Endothelial cell of umbilical vein (primary cell): ENCODE data around the gene CC2D1A. TPM values are rescaled to one million over a fixed set of nuclear protein-coding genes. Genes with fewer than 3 reads are reported as not detected.

Experiments used
- BruUV-seq: library from RNA; stranded (reverse); fragments of 400-500 nt; replicated peaks from 2 replicates; lab custom pipeline; 2021; lab: Mats Ljungman, UMichigan
- CTCF ChIA-PET: fragments of 300-600, 350-600 bp; sonication (Branson Sonifier 250); formaldehyde crosslinking; loops from one replicate; lab custom pipeline; 2021; ENCODE audit warnings: antibody characterized with exemption, inconsistent platforms; lab: Charles Lee
- POLR2A ChIA-PET: fragments of 300-600, 350-600 bp; sonication (Branson Sonifier 250); formaldehyde crosslinking; loops from one replicate; lab custom pipeline; 2021; ENCODE audit warnings: antibody characterized with exemption, inconsistent platforms; lab: Charles Lee
- DNase-seq: peaks from one replicate; pipeline ENCODE4 v3.0.0-alpha.2; 2011; ENCODE audit warnings: low read depth, low spot score
- FAIRE-seq: peaks from 2 replicates; lab custom pipeline; 2011; peaks lifted over from hg19 to GRCh38; lab: Jason Lieb, UNC
- H2AFZ ChIP-seq: 2 replicates; pipeline ENCODE4 v1.6.0; 2012; ENCODE audit warnings: low read depth, low read length, control low read depth, inconsistent platforms
- H3K27ac ChIP-seq: 2 replicates; pipeline ENCODE4 v1.5.1; 2011; ENCODE audit warnings: low read depth, mild to moderate bottlenecking, control low read depth, low read length, moderate library complexity; ENCODE audit not compliant: insufficient read depth
- H3K27me3 ChIP-seq, 2 experiments: 2 replicates each; pipeline versions ENCODE4 v1.6.0 to v1.6.1; 2011; ENCODE audit warnings: low read length in 2 of 2, mixed read lengths in 1 of 2; ENCODE audit not compliant: control insufficient read depth in 2 of 2, insufficient read depth in 2 of 2
- H3K36me3 ChIP-seq, 2 experiments: 2 replicates in 1 of 2; 3 replicates in 1 of 2; pipeline ENCODE4 v1.5.1; 2011; ENCODE audit warnings: low read length in 2 of 2, mild to moderate bottlenecking in 1 of 2, moderate library complexity in 1 of 2; ENCODE audit not compliant: control insufficient read depth in 2 of 2, insufficient read depth in 2 of 2; ENCODE audit errors: extremely low read depth in 1 of 2
- H3K4me1 ChIP-seq: 3 replicates; pipeline ENCODE4 v1.5.1; 2011; ENCODE audit warnings: mild to moderate bottlenecking, low read length; ENCODE audit not compliant: control insufficient read depth, insufficient read depth; ENCODE audit errors: extremely low read depth
- H3K4me2 ChIP-seq: 2 replicates; pipeline ENCODE4 v1.6.1; 2011; ENCODE audit warnings: low read length, control low read depth, mixed read lengths; ENCODE audit not compliant: insufficient read depth
- H3K4me3 ChIP-seq, 3 experiments: fragments of 200-600 bp in 1 of 3; sonication (generic), shearing (Covaris generic) in 1 of 3; replicated peaks in 1 of 3; 2 replicates each; pipeline ENCODE4 v1.5.1; 2011 to 2016; ENCODE audit warnings: control low read depth in 3 of 3, low read length in 3 of 3, mild to moderate bottlenecking in 2 of 3, inconsistent platforms in 1 of 3, low read depth in 1 of 3, moderate library complexity in 1 of 3; ENCODE audit not compliant: insufficient read depth in 1 of 3
- H3K79me2 ChIP-seq: 2 replicates; pipeline ENCODE4 v1.6.0; 2012; ENCODE audit warnings: low read length, inconsistent platforms; ENCODE audit not compliant: control insufficient read depth, insufficient read depth
- H3K9ac ChIP-seq: replicated peaks from 2 replicates; pipeline ENCODE3; 2011; ENCODE audit warnings: low read length, control low read depth; ENCODE audit not compliant: insufficient read depth; ENCODE audit errors: extremely low read depth
- H3K9me1 ChIP-seq: replicated peaks from 3 replicates; pipeline ENCODE4 v1.6.0; 2011; ENCODE audit warnings: mild to moderate bottlenecking, low read length; ENCODE audit not compliant: control insufficient read depth, insufficient read depth; ENCODE audit errors: extremely low read depth
- H3K9me3 ChIP-seq: replicated peaks from 2 replicates; pipeline ENCODE4 v1.5.1; 2012; ENCODE audit warnings: low read length, inconsistent platforms; ENCODE audit not compliant: control insufficient read depth, insufficient read depth
- H4K20me1 ChIP-seq: replicated peaks from 2 replicates; pipeline ENCODE3; 2011; ENCODE audit warnings: mild to moderate bottlenecking, low read length; ENCODE audit not compliant: control insufficient read depth, insufficient read depth; ENCODE audit errors: extremely low read depth
- EZH2 ChIP-seq: IDR thresholded peaks from 2 replicates; pipeline ENCODE4 v1.6.1; 2012; ENCODE audit warnings: borderline replicate concordance, low read depth, mild to moderate bottlenecking, moderate library complexity, low read length, inconsistent platforms; ENCODE audit not compliant: severe bottlenecking
- FOS ChIP-seq: IDR thresholded peaks from 2 replicates; pipeline ENCODE4 v1.6.1; 2011; ENCODE audit warnings: mild to moderate bottlenecking, low read length, moderate library complexity, borderline replicate concordance; ENCODE audit not compliant: insufficient read depth
- GATA2 ChIP-seq: IDR thresholded peaks from 2 replicates; pipeline ENCODE4 v1.7.0; 2011; ENCODE audit warnings: low read depth, mild to moderate bottlenecking, moderate library complexity, mixed read lengths, low read length; ENCODE audit not compliant: insufficient read length, insufficient read depth
- JUN ChIP-seq: IDR thresholded peaks from 2 replicates; pipeline ENCODE4 v1.6.1; 2011; ENCODE audit warnings: borderline replicate concordance, low read depth; ENCODE audit not compliant: insufficient read length, insufficient read depth
- MYC ChIP-seq: IDR thresholded peaks from one replicate; pipeline ENCODE4 v1.6.1; 2011; ENCODE audit warnings: mild to moderate bottlenecking, low read depth, low read length
- POLR2A ChIP-seq: IDR thresholded peaks from 2 replicates; pipeline ENCODE4 v1.6.1; 2012; ENCODE audit warnings: low read depth, mild to moderate bottlenecking, control low read depth, low read length
- POLR2AphosphoS5 ChIP-seq: IDR thresholded peaks from 2 replicates; pipeline ENCODE4 v1.6.1; 2012; ENCODE audit warnings: low read depth, mild to moderate bottlenecking, control low read depth, low read length, moderate library complexity; ENCODE audit not compliant: insufficient read depth
- dilution Hi-C: fragments of 300-500 bp; cut with MboI; formaldehyde crosslinking; loops from one replicate; pipeline ENCODE4 v1.15.0; 2019; ENCODE audit warnings: low sequenced_read_pairs; ENCODE audit not compliant: extremely low pct_ligation_motif_present
- intact Hi-C: fragments of 100-400 bp; cut with micrococcal nuclease; formaldehyde crosslinking; loops from one replicate; pipeline ENCODE4 v1.10.0; 2022
- polyA plus RNA-seq, 4 experiments: library from polyadenylated mRNA; depleted of rRNA in 3 of 4; stranded (reverse) in 3 of 4; unstranded in 1 of 4; fragments of >200 nt; gene quantifications; 2 replicates each; pipeline versions ENCODE4 v1.2.1 to v1.2.3, GENCODE V29; 2011 to 2012; ENCODE audit warnings: missing spikeins in 1 of 4
- total RNA-seq: library from RNA; stranded (reverse); gene quantifications from 2 replicates; pipeline ENCODE4 v1.2.3, GENCODE V29; 2021
- TF ChIP-seq, protein P1 (sequence below): IDR thresholded peaks from 2 replicates; pipeline ENCODE4 v1.6.1; 2011; ENCODE audit not compliant: insufficient read depth, insufficient read length
- TF ChIP-seq, protein P2 (sequence below), 2 donors: IDR thresholded peaks; 1 replicate in 1 of 2; 2 replicates in 1 of 2; pipeline ENCODE4 v1.5.1; 2011; ENCODE audit warnings: low read length in 2 of 2, mild to moderate bottlenecking in 2 of 2, moderate library complexity in 2 of 2, control low read depth in 1 of 2, inconsistent platforms in 1 of 2, low read depth in 1 of 2; ENCODE audit not compliant: insufficient read depth in 1 of 2; ENCODE audit errors: extremely low read depth in 1 of 2

CC2D1A gene
- total and polyA plus RNA-seq, 2 donors (not counting 3 experiments of a cell fraction or from before 2014, with no cell fraction given): 13.6 to 33.7 TPM

DNA sequence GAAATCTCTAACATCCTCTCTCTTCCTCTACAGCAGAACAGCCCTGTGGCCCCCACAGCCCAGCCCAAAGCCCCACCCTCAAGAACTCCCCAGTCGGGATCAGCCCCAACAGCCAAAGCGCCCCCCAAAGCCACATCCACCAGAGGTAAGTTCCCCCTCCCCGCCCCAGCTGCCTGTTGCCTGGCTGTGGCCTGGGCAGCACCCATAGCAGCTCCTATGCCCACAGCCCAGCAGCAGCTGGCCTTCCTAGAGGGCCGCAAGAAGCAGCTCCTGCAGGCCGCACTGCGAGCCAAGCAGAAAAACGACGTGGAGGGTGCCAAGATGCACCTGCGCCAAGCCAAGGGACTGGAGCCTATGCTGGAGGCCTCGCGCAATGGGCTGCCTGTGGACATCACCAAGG is 14.5 kb downstream of the CC2D1A start:
- no TSS peak for BruUV-seq
- Histone ChIP-seq H2AFZ (no peak overlapping the region), H4K20me1 (no peaks in the 10 kb centered on the region), H3K79me2 (no peaks in the 10 kb centered on the region), H3K9me3 (no peaks in the 10 kb centered on the region), H3K27me3 (no peaks in the 10 kb centered on the region), H3K9ac (no peak overlapping the region), H3K9me1 (no peaks in the 10 kb centered on the region), H3K4me1 (no peaks in the 10 kb centered on the region), H3K4me2 (no peak overlapping the region), H3K36me3 (peaks cover 5 to 28% of the 10 kb centered on the region in 2 experiments), H3K4me3 (no peak overlapping the region), H3K27ac (no peak overlapping the region)
- no peak for TF ChIP-seq FOS
- TF ChIP-seq, protein P1, sequence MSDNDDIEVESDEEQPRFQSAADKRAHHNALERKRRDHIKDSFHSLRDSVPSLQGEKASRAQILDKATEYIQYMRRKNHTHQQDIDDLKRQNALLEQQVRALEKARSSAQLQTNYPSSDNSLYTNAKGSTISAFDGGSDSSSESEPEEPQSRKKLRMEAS: no peak
- TF ChIP-seq EZH2: no peak
- TF ChIP-seq GATA2: no peak
- TF ChIP-seq POLR2AphosphoS5: no peak
- TF ChIP-seq MYC: no peak
- TF ChIP-seq POLR2A: no peak
- no peak for TF ChIP-seq JUN
- TF ChIP-seq, protein P2, sequence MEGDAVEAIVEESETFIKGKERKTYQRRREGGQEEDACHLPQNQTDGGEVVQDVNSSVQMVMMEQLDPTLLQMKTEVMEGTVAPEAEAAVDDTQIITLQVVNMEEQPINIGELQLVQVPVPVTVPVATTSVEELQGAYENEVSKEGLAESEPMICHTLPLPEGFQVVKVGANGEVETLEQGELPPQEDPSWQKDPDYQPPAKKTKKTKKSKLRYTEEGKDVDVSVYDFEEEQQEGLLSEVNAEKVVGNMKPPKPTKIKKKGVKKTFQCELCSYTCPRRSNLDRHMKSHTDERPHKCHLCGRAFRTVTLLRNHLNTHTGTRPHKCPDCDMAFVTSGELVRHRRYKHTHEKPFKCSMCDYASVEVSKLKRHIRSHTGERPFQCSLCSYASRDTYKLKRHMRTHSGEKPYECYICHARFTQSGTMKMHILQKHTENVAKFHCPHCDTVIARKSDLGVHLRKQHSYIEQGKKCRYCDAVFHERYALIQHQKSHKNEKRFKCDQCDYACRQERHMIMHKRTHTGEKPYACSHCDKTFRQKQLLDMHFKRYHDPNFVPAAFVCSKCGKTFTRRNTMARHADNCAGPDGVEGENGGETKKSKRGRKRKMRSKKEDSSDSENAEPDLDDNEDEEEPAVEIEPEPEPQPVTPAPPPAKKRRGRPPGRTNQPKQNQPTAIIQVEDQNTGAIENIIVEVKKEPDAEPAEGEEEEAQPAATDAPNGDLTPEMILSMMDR (IDR thresholded peaks at IDR 0.05; ENCODE audit: extremely low read depth in 1 of 2, insufficient read depth in 1 of 2, low read depth in 1 of 2, low read length in 2 of 2): no peak
- FAIRE-seq: no peak
- dilution Hi-C loops (no loop called here), intact Hi-C loops (no loop called here)
- DNase-seq: no peak
- POLR2A ChIA-PET: interaction anchor here (0.6 kb wide), 1 partner anchor 15 kb away, joined by 4 read pairs; no protein-coding TSS in a partner anchor
- CTCF ChIA-PET: interaction anchor here (0.9 kb wide), 1 partner anchor 138 kb away, joined by 3 read pairs; no protein-coding TSS in a partner anchor
